Activated naive CD4-positive, alpha-beta T cell treated with anti-CD3 and anti-CD28 coated beads, Interleukin-2, amount 50 U/mL, for 24 hours (primary cell): ENCODE results near the gene DLL3.

ENCODE experiments used
- H3K27ac Mint-ChIP-seq: one replicate; pipeline ENCODE4 v1.8.0; 2021; ENCODE audit warnings: mild to moderate bottlenecking, mixed read lengths
- H3K27me3 Mint-ChIP-seq: one replicate; pipeline ENCODE4 v1.8.0; 2021; ENCODE audit warnings: mixed read lengths
- H3K36me3 Mint-ChIP-seq: one replicate; pipeline ENCODE4 v1.8.0; 2021; ENCODE audit warnings: mixed read lengths
- H3K4me1 Mint-ChIP-seq: one replicate; pipeline ENCODE4 v1.8.0; 2021; ENCODE audit warnings: mixed read lengths
- H3K4me3 Mint-ChIP-seq: one replicate; pipeline ENCODE4 v1.8.0; 2021; ENCODE audit warnings: mild to moderate bottlenecking, mixed read lengths
- H3K9me3 Mint-ChIP-seq: one replicate; pipeline ENCODE4 v1.8.0; 2021; ENCODE audit warnings: mixed read lengths

Gene DLL3

DNA sequence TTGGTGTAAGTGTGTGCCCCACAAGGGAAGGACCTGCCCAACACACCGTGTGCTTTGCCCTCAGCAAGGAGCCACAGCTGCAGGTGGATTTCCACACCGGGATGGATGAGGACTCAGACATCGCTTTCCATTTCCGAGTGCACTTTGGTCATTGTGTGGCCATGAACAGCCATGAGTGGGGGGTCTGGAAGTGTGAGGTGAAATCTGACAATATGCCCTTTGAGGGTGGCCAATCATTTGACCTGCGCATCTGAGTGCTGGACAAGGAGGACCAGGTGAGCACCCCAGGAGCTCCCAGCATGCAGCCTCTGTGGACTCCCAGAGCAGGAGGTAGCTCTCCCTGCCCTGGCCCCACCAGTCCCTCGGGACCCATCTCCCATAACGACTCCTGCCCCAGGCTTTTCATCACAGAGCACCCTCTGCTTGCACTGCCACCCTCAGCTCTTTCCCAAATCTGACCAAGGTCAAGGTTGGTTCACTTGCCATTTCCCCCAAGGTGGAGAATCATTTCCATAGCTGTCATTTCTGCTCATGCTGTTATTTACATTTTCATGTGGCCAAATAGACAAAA, 54.4 kb downstream of the DLL3 start:
- Mint-ChIP-seq H3K4me3 (no peak overlapping the region), H3K4me1 (peaks cover 31% of the 10 kb centered on the region), H3K9me3 (no peaks in the 10 kb centered on the region), H3K36me3 (no peaks in the 10 kb centered on the region), H3K27me3 (no peaks in the 10 kb centered on the region), H3K27ac (no peak overlapping the region)

DNA sequence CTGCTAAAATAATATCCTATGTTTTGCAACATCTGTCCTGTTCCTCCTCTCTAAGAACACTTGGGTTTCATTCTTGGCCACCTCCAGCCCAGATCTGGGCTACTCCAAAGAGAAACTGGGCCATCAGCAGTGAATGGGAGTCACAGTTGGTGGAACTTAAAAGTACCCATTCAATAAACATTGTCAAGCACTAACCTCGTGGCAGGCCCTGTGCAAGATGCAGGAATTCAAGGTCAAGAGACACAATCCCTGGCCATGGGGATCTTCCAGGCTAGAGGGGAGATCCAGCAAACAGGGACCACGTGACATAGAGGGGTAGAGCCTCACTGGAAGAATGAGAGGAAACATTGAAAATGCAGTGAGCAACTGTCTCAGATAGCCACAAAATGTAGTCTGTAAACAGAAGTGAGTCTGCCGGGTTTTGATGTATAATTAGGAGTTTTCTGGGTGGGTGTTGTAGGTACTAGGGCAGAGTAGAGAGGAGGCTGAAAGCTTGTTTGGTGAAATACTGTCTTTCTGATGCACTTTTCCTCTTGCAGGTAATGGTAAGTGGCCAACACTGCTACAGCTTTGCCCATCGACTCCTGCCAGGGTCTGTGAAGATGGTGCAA, 56.1 kb downstream of the DLL3 start:
- Mint-ChIP-seq H3K27me3 (no peaks in the 10 kb centered on the region), H3K4me3 (no peak overlapping the region), H3K9me3 (no peaks in the 10 kb centered on the region), H3K4me1 (peaks cover 45% of the 10 kb centered on the region), H3K36me3 (no peaks in the 10 kb centered on the region), H3K27ac (no peak overlapping the region)

DNA sequence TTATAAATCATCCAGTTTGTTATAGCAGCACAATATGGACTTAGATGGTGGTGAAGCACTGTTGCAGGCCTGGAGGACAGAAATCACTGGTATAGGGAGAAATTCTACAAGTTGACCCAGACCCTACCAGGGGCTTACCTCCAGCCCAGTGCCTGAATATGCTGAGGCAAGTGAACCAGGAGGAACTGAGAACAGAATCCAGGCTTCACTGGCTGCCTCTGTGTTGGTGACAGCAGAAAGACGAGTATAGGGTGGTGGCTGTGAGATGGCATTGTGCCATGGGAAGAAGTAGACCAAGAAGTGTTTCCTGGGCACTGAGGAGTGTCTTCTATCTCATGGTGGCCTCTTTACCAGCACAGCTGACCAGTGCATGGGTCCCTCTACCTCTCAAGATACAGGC, 57.1 kb downstream of the DLL3 start:
- H3K4me3 Mint-ChIP-seq = no peak overlapping the region
- H3K27me3 Mint-ChIP-seq = no peaks in the 10 kb centered on the region
- no peaks in the 10 kb centered on the region for H3K9me3 Mint-ChIP-seq
- peaks cover 45% of the 10 kb centered on the region for H3K4me1 Mint-ChIP-seq
- no peaks in the 10 kb centered on the region for H3K36me3 Mint-ChIP-seq
- no peak overlapping the region for H3K27ac Mint-ChIP-seq
